Caco-2 (cell line): ENCODE data around the gene RGS10. TPM values are rescaled to one million over a fixed set of nuclear protein-coding genes. Genes with fewer than 3 reads are reported as not detected.

ENCODE experiments used
- BruUV-seq: library from RNA; stranded (reverse); fragments of 400-500 nt; replicated peaks from 2 replicates; lab custom pipeline; 2021; lab: Mats Ljungman, UMichigan
- CTCF ChIA-PET: fragments of 300-600 bp; sonication (Branson Sonifier 250); formaldehyde crosslinking; loops from one replicate; lab custom pipeline; 2022; ENCODE audit warnings: antibody characterized with exemption; lab: Charles Lee
- POLR2A ChIA-PET: fragments of 300-600 bp; sonication (Branson Sonifier 250); formaldehyde crosslinking; loops from one replicate; lab custom pipeline; 2022; ENCODE audit warnings: antibody characterized with exemption; lab: Charles Lee
- DNase-seq, 2 experiments: peaks; one replicate each; pipeline versions ENCODE4 v3.0.0 to v3.0.0-alpha.2; 2020 to 2022
- H3K27me3 ChIP-seq: replicated peaks from 2 replicates; pipeline ENCODE4 v1.6.0; 2011; ENCODE audit warnings: low read length; ENCODE audit not compliant: control insufficient read depth, insufficient read depth
- H3K36me3 ChIP-seq: 2 replicates; pipeline ENCODE4 v1.5.1; 2011; ENCODE audit warnings: low read length; ENCODE audit not compliant: control insufficient read depth, insufficient read depth
- H3K4me1 ChIP-seq: fragments of 250-450 bp; sonication (Bioruptor Pico); 2 replicates; pipeline ENCODE4 v1.5.1; 2020; ENCODE audit warnings: mild to moderate bottlenecking
- H3K4me3 ChIP-seq: 2 replicates; pipeline ENCODE4 v1.5.1; 2011; ENCODE audit warnings: low read depth, mild to moderate bottlenecking, control low read depth, low read length
- H3K9me3 ChIP-seq: fragments of 250-450 bp; sonication (Bioruptor Pico); 2 replicates; pipeline ENCODE4 v1.5.1; 2020; ENCODE audit warnings: mild to moderate bottlenecking, moderate library complexity
- H3K27ac Mint-ChIP-seq: one replicate; pipeline ENCODE4 v1.8.0; 2022; ENCODE audit warnings: mixed read lengths; ENCODE audit not compliant: unreplicated experiment
- H3K27me3 Mint-ChIP-seq: one replicate; pipeline ENCODE4 v1.8.0; 2022; ENCODE audit warnings: mixed read lengths; ENCODE audit not compliant: insufficient read depth, unreplicated experiment
- H3K36me3 Mint-ChIP-seq: one replicate; pipeline ENCODE4 v1.8.0; 2022; ENCODE audit warnings: mild to moderate bottlenecking, mixed read lengths; ENCODE audit not compliant: insufficient read depth, unreplicated experiment
- H3K4me1 Mint-ChIP-seq: one replicate; pipeline ENCODE4 v1.8.0; 2022; ENCODE audit warnings: low read depth, mixed read lengths; ENCODE audit not compliant: unreplicated experiment
- H3K4me3 Mint-ChIP-seq: one replicate; pipeline ENCODE4 v1.8.0; 2022; ENCODE audit warnings: mild to moderate bottlenecking, moderate library complexity, mixed read lengths; ENCODE audit not compliant: unreplicated experiment
- H3K9me3 Mint-ChIP-seq: one replicate; pipeline ENCODE4 v1.8.0; 2022; ENCODE audit warnings: mixed read lengths; ENCODE audit not compliant: unreplicated experiment
- CTCF ChIP-seq, 2 experiments: fragments of 200-600 bp in 1 of 2; IDR thresholded peaks; 1 replicate in 1 of 2; 2 replicates in 1 of 2; pipeline versions ENCODE4 v1.5.1 to v1.8.0; 2011 to 2022; ENCODE audit warnings: antibody characterized with exemption in 1 of 2, control low read depth in 1 of 2, inconsistent platforms in 1 of 2, low read depth in 1 of 2, low read length in 1 of 2, mild to moderate bottlenecking in 1 of 2, moderate library complexity in 1 of 2; ENCODE audit not compliant: insufficient read depth in 1 of 2, severe bottlenecking in 1 of 2, unreplicated experiment in 1 of 2
- intact Hi-C: fragments of 100-400 bp; cut with micrococcal nuclease; formaldehyde crosslinking; loops from one replicate; pipeline ENCODE4 v1.10.0; 2022; ENCODE audit not compliant: unreplicated experiment
- total RNA-seq: library from RNA; stranded (reverse); gene quantifications from 2 replicates; pipeline ENCODE4 v1.2.3, GENCODE V29; 2022

The RGS10 gene
- total RNA-seq, 1 experiment from 2014 or later = 23.2 TPM

GRCh38 chr10:119460369-119461195 is 81.9 kb downstream of the RGS10 start:
- Mint-ChIP-seq H3K36me3 (no peaks in the 10 kb centered on the region), H3K27me3 (peaks cover 5% of the 10 kb centered on the region), H3K27ac (no peak overlapping the region), H3K4me1 (peaks cover 15% of the 10 kb centered on the region), H3K4me3 (no peak overlapping the region), H3K9me3 (peaks cover 28% of the 10 kb centered on the region)
- POLR2A ChIA-PET = no interaction called here
- peaks cover 11% of the 10 kb centered on the region; the same call in 1 of the 2 replicates for H3K9me3 ChIP-seq
- no peak for DNase-seq
- intact Hi-C loops = no loop called here
- no peak overlapping the region for H3K4me3 ChIP-seq
- H3K36me3 ChIP-seq = no peaks in the 10 kb centered on the region
- no TSS peak for BruUV-seq
- H3K4me1 ChIP-seq = peaks cover 12% of the 10 kb centered on the region; the same call in 1 of the 2 replicates
- CTCF ChIA-PET = interaction anchor here (0.7 kb wide), 1 partner anchor 13 kb away, joined by 7 read pairs; no protein-coding TSS in a partner anchor
- TF ChIP-seq CTCF (IDR thresholded peaks at IDR 0.05; ENCODE audit: insufficient read depth in 1 of 2, low read depth in 1 of 2, low read length in 1 of 2, severe bottlenecking in 1 of 2, unreplicated experiment in 1 of 2) = no peak
- no peaks in the 10 kb centered on the region for H3K27me3 ChIP-seq

GRCh38 chr10:119459681-119460340 is 82.7 kb downstream of the RGS10 start:
- Histone ChIP-seq H3K4me3 (no peak overlapping the region), H3K4me1 (peaks cover 12% of the 10 kb centered on the region; the same call in 1 of the 2 replicates), H3K27me3 (no peaks in the 10 kb centered on the region), H3K9me3 (peaks cover 11% of the 10 kb centered on the region; the same call in 1 of the 2 replicates), H3K36me3 (no peaks in the 10 kb centered on the region)
- TF ChIP-seq CTCF (IDR thresholded peaks at IDR 0.05; ENCODE audit: insufficient read depth in 1 of 2, low read depth in 1 of 2, low read length in 1 of 2, severe bottlenecking in 1 of 2, unreplicated experiment in 1 of 2) = no peak
- intact Hi-C loops = no loop called here
- Mint-ChIP-seq H3K4me3 (no peak overlapping the region), H3K27me3 (peaks cover under 1% of the 10 kb centered on the region), H3K9me3 (peaks cover 21% of the 10 kb centered on the region), H3K27ac (no peak overlapping the region), H3K36me3 (no peaks in the 10 kb centered on the region), H3K4me1 (peaks cover 15% of the 10 kb centered on the region)
- no peak for DNase-seq
- ChIA-PET CTCF (interaction anchor here (0.7 kb wide), 1 partner anchor 12 kb away, joined by 7 read pairs; no protein-coding TSS in a partner anchor), POLR2A (no interaction called here)
- no TSS peak for BruUV-seq
